Measurements from ENCODE around the gene DNAJB8. TPM values are rescaled to one million over a fixed set of nuclear protein-coding genes. Genes with fewer than 3 reads are reported as not detected.

Gene DNAJB8
- total and polyA plus RNA-seq, 12 donors = not detected

- H3K36me3 ChIP-seq = no peaks in the 10 kb centered on the region
- H3K27me3 ChIP-seq = peaks cover 0 to 10% (median 0%) of the 10 kb centered on the region in 7 donors
- no peak overlapping the region for H3K4me3 ChIP-seq
- no peak overlapping the region for H3K27ac ChIP-seq
- WGBS, 2 donors = 82 to 92% methylated on average over 1 of the region's 1 CpG
- intact Hi-C loops (cut with DNase I) = no loop called here
- ATAC-seq (no peak), DNase-seq (no peak)
- H3K9me3 ChIP-seq = no peaks in the 10 kb centered on the region
- H3K4me1 ChIP-seq = no peaks in the 10 kb centered on the region
- no peak for TF ChIP-seq CTCF (IDR thresholded peaks at IDR 0.05)
These were observed 21.3 kb downstream of the DNAJB8 start for GRCh38 chr3:128445357-128445756.

- WGBS, 2 donors = 67 to 71% methylated on average over 3 of the region's 3 CpGs
- TF ChIP-seq CTCF (IDR thresholded peaks at IDR 0.05) = no peak
These were observed 22.9 kb downstream of the DNAJB8 start for GRCh38 chr3:128443771-128444170.

GRCh38 chr3:128442949-128443348 is 23.7 kb downstream of the DNAJB8 start:
- Histone ChIP-seq H3K9me3 (no peaks in the 10 kb centered on the region), H3K4me3 (no peak overlapping the region), H3K36me3 (no peaks in the 10 kb centered on the region), H3K27ac (no peak overlapping the region), H3K4me1 (no peaks in the 10 kb centered on the region), H3K27me3 (peaks cover 0 to 22% (median 6%) of the 10 kb centered on the region in 7 donors)
- WGBS, 2 donors = 90% methylated on average over 6 of the region's 6 CpGs
- ATAC-seq (no peak), DNase-seq (no peak)
- intact Hi-C loops (cut with DNase I) = no loop called here
- no peak for TF ChIP-seq CTCF (IDR thresholded peaks at IDR 0.05)

More at GRCh38 chr3:128443771-128444170, 22.9 kb downstream of the DNAJB8 start:
- Histone ChIP-seq H3K4me3 (no peak overlapping the region), H3K4me1 (no peaks in the 10 kb centered on the region), H3K9me3 (no peaks in the 10 kb centered on the region), H3K27ac (no peak overlapping the region), H3K27me3 (peaks cover 0 to 15% (median 2%) of the 10 kb centered on the region in 7 donors), H3K36me3 (no peaks in the 10 kb centered on the region)
- no peak for ATAC-seq
- DNase-seq = no peak
- intact Hi-C loops (cut with DNase I) = no loop called here

- H3K4me3 ChIP-seq = no peak overlapping the region
- no peak for DNase-seq
- no peak for ATAC-seq
- no peaks in the 10 kb centered on the region for H3K4me1 ChIP-seq
- 84 to 89% methylated on average over 7 of the region's 7 CpGs for WGBS, 2 donors
- intact Hi-C loops (cut with DNase I) = no loop called here
- TF ChIP-seq CTCF (IDR thresholded peaks at IDR 0.05) = no peak
- no peak overlapping the region for H3K27ac ChIP-seq
- no peaks in the 10 kb centered on the region for H3K9me3 ChIP-seq
- H3K27me3 ChIP-seq = peaks cover 0 to 22% (median 6%) of the 10 kb centered on the region in 7 donors
- H3K36me3 ChIP-seq = no peaks in the 10 kb centered on the region
These were observed 24.6 kb downstream of the DNAJB8 start for GRCh38 chr3:128442070-128442469.
